ENCODE measurements around the gene MB21D2. TPM values are rescaled to one million over a fixed set of nuclear protein-coding genes. Genes with fewer than 3 reads are reported as not detected.

Gene MB21D2
- polyA plus RNA-seq, 2 donors = 0.61 to 1.6 TPM

GRCh38 chr3:192897005-192897404 lies 20.7 kb downstream of the MB21D2 start:
- Histone ChIP-seq H3K4me3 (ENCODE audit: low read depth in 1 of 2, low read length in 2 of 2) (no peak overlapping the region), H3K9me3 (ENCODE audit: control insufficient read depth in 2 of 2, insufficient read depth in 1 of 2, low read depth in 1 of 2, low read length in 1 of 2) (no peaks in the 10 kb centered on the region), H3K27ac (ENCODE audit: low read depth in 2 of 2, low read length in 1 of 2) (peak overlapping the region in 1 of 2 donors; percentile 28), H3K36me3 (ENCODE audit: control insufficient read depth in 2 of 2, insufficient read depth in 2 of 2, low read length in 1 of 2) (no peaks in the 10 kb centered on the region), H3K4me1 (ENCODE audit: control insufficient read depth in 2 of 2, insufficient read depth in 2 of 2, low read length in 1 of 2) (no peaks in the 10 kb centered on the region), H3K27me3 (ENCODE audit: control insufficient read depth in 1 of 2, insufficient read depth in 2 of 2, low read length in 2 of 2) (no peaks in the 10 kb centered on the region)
- 56 to 67% methylated on average over 5 of the region's 5 CpGs for WGBS, 2 donors

GRCh38 chr3:192896208-192896607 lies 21.4 kb downstream of the MB21D2 start:
- no peaks in the 10 kb centered on the region for H3K36me3 ChIP-seq (ENCODE audit: control insufficient read depth in 2 of 2, insufficient read depth in 2 of 2, low read length in 1 of 2)
- no peak overlapping the region for H3K4me3 ChIP-seq (ENCODE audit: low read depth in 1 of 2, low read length in 2 of 2)
- H3K27ac ChIP-seq (ENCODE audit: low read depth in 2 of 2, low read length in 1 of 2) = no peak overlapping the region
- H3K27me3 ChIP-seq (ENCODE audit: control insufficient read depth in 1 of 2, insufficient read depth in 2 of 2, low read length in 2 of 2) = no peaks in the 10 kb centered on the region
- H3K9me3 ChIP-seq (ENCODE audit: control insufficient read depth in 2 of 2, insufficient read depth in 1 of 2, low read depth in 1 of 2, low read length in 1 of 2) = no peaks in the 10 kb centered on the region
- H3K4me1 ChIP-seq (ENCODE audit: control insufficient read depth in 2 of 2, insufficient read depth in 2 of 2, low read length in 1 of 2) = no peaks in the 10 kb centered on the region
- WGBS, 2 donors = 67 to 74% methylated on average over 5 of the region's 5 CpGs

- no peaks in the 10 kb centered on the region for H3K36me3 ChIP-seq (ENCODE audit: control insufficient read depth in 2 of 2, insufficient read depth in 2 of 2, low read length in 1 of 2)
- H3K4me1 ChIP-seq (ENCODE audit: control insufficient read depth in 2 of 2, insufficient read depth in 2 of 2, low read length in 1 of 2) = no peaks in the 10 kb centered on the region
Measured at GRCh38 chr3:192894676-192895075, 23.0 kb downstream of the MB21D2 start.

GRCh38 chr3:192892981-192893700 lies 24.5 kb downstream of the MB21D2 start:
- Histone ChIP-seq H3K4me3 (ENCODE audit: low read depth in 1 of 2, low read length in 2 of 2) (no peak overlapping the region), H3K27ac (ENCODE audit: low read depth in 2 of 2, low read length in 1 of 2) (peak overlapping the region in 1 of 2 donors; percentile 48)
- WGBS, 2 donors = 44 to 45% methylated on average over 13 of the region's 13 CpGs

More at GRCh38 chr3:192894676-192895075, 23.0 kb downstream of the MB21D2 start:
- H3K27ac ChIP-seq (ENCODE audit: low read depth in 2 of 2, low read length in 1 of 2) = no peak overlapping the region
- H3K4me3 ChIP-seq (ENCODE audit: low read depth in 1 of 2, low read length in 2 of 2) = no peak overlapping the region
- 68 to 73% methylated on average over 5 of the region's 5 CpGs for WGBS, 2 donors
- no peaks in the 10 kb centered on the region for H3K27me3 ChIP-seq (ENCODE audit: control insufficient read depth in 1 of 2, insufficient read depth in 2 of 2, low read length in 2 of 2)
- H3K9me3 ChIP-seq (ENCODE audit: control insufficient read depth in 2 of 2, insufficient read depth in 1 of 2, low read depth in 1 of 2, low read length in 1 of 2) = no peaks in the 10 kb centered on the region

GRCh38 chr3:192890347-192891335 lies 27.0 kb downstream of the MB21D2 start:
- Histone ChIP-seq H3K27me3 (ENCODE audit: control insufficient read depth in 1 of 2, insufficient read depth in 2 of 2, low read length in 2 of 2) (no peaks in the 10 kb centered on the region), H3K4me3 (ENCODE audit: low read depth in 1 of 2, low read length in 2 of 2) (no peak overlapping the region), H3K4me1 (ENCODE audit: control insufficient read depth in 2 of 2, insufficient read depth in 2 of 2, low read length in 1 of 2) (no peaks in the 10 kb centered on the region), H3K9me3 (ENCODE audit: control insufficient read depth in 2 of 2, insufficient read depth in 1 of 2, low read depth in 1 of 2, low read length in 1 of 2) (no peaks in the 10 kb centered on the region), H3K36me3 (ENCODE audit: control insufficient read depth in 2 of 2, insufficient read depth in 2 of 2, low read length in 1 of 2) (no peaks in the 10 kb centered on the region), H3K27ac (ENCODE audit: low read depth in 2 of 2, low read length in 1 of 2) (no peak overlapping the region)
- WGBS, 2 donors = 89% methylated on average over 13 of the region's 13 CpGs

More at GRCh38 chr3:192892981-192893700, 24.5 kb downstream of the MB21D2 start:
- Histone ChIP-seq H3K4me1 (ENCODE audit: control insufficient read depth in 2 of 2, insufficient read depth in 2 of 2, low read length in 1 of 2) (no peaks in the 10 kb centered on the region), H3K27me3 (ENCODE audit: control insufficient read depth in 1 of 2, insufficient read depth in 2 of 2, low read length in 2 of 2) (no peaks in the 10 kb centered on the region), H3K36me3 (ENCODE audit: control insufficient read depth in 2 of 2, insufficient read depth in 2 of 2, low read length in 1 of 2) (no peaks in the 10 kb centered on the region), H3K9me3 (ENCODE audit: control insufficient read depth in 2 of 2, insufficient read depth in 1 of 2, low read depth in 1 of 2, low read length in 1 of 2) (no peaks in the 10 kb centered on the region)

GRCh38 chr3:192889679-192890078 lies 28.0 kb downstream of the MB21D2 start:
- Histone ChIP-seq H3K4me3 (ENCODE audit: low read depth in 1 of 2, low read length in 2 of 2) (no peak overlapping the region), H3K9me3 (ENCODE audit: control insufficient read depth in 2 of 2, insufficient read depth in 1 of 2, low read depth in 1 of 2, low read length in 1 of 2) (no peaks in the 10 kb centered on the region), H3K4me1 (ENCODE audit: control insufficient read depth in 2 of 2, insufficient read depth in 2 of 2, low read length in 1 of 2) (no peaks in the 10 kb centered on the region), H3K36me3 (ENCODE audit: control insufficient read depth in 2 of 2, insufficient read depth in 2 of 2, low read length in 1 of 2) (no peaks in the 10 kb centered on the region), H3K27ac (ENCODE audit: low read depth in 2 of 2, low read length in 1 of 2) (no peak overlapping the region), H3K27me3 (ENCODE audit: control insufficient read depth in 1 of 2, insufficient read depth in 2 of 2, low read length in 2 of 2) (no peaks in the 10 kb centered on the region)
- 50 to 69% methylated on average over 3 of the region's 3 CpGs for WGBS, 2 donors

GRCh38 chr3:192888190-192888589 lies 29.5 kb downstream of the MB21D2 start:
- H3K27me3 ChIP-seq (ENCODE audit: control insufficient read depth in 1 of 2, insufficient read depth in 2 of 2, low read length in 2 of 2) = no peaks in the 10 kb centered on the region
- H3K36me3 ChIP-seq (ENCODE audit: control insufficient read depth in 2 of 2, insufficient read depth in 2 of 2, low read length in 1 of 2) = no peaks in the 10 kb centered on the region
- no peaks in the 10 kb centered on the region for H3K4me1 ChIP-seq (ENCODE audit: control insufficient read depth in 2 of 2, insufficient read depth in 2 of 2, low read length in 1 of 2)
- no peak overlapping the region for H3K4me3 ChIP-seq (ENCODE audit: low read depth in 1 of 2, low read length in 2 of 2)
- no peak overlapping the region for H3K27ac ChIP-seq (ENCODE audit: low read depth in 2 of 2, low read length in 1 of 2)
- no peaks in the 10 kb centered on the region for H3K9me3 ChIP-seq (ENCODE audit: control insufficient read depth in 2 of 2, insufficient read depth in 1 of 2, low read depth in 1 of 2, low read length in 1 of 2)
- WGBS, 2 donors = 78 to 90% methylated on average over 5 of the region's 5 CpGs

GRCh38 chr3:192887701-192888100 lies 30.0 kb downstream of the MB21D2 start:
- Histone ChIP-seq H3K4me3 (ENCODE audit: low read depth in 1 of 2, low read length in 2 of 2) (no peak overlapping the region), H3K4me1 (ENCODE audit: control insufficient read depth in 2 of 2, insufficient read depth in 2 of 2, low read length in 1 of 2) (no peaks in the 10 kb centered on the region), H3K9me3 (ENCODE audit: control insufficient read depth in 2 of 2, insufficient read depth in 1 of 2, low read depth in 1 of 2, low read length in 1 of 2) (no peaks in the 10 kb centered on the region), H3K27me3 (ENCODE audit: control insufficient read depth in 1 of 2, insufficient read depth in 2 of 2, low read length in 2 of 2) (no peaks in the 10 kb centered on the region), H3K36me3 (ENCODE audit: control insufficient read depth in 2 of 2, insufficient read depth in 2 of 2, low read length in 1 of 2) (no peaks in the 10 kb centered on the region), H3K27ac (ENCODE audit: low read depth in 2 of 2, low read length in 1 of 2) (no peak overlapping the region)
- 85 to 93% methylated on average over 7 of the region's 7 CpGs for WGBS, 2 donors

GRCh38 chr3:192887047-192887446 lies 30.6 kb downstream of the MB21D2 start:
- Histone ChIP-seq H3K27ac (ENCODE audit: low read depth in 2 of 2, low read length in 1 of 2) (no peak overlapping the region), H3K36me3 (ENCODE audit: control insufficient read depth in 2 of 2, insufficient read depth in 2 of 2, low read length in 1 of 2) (no peaks in the 10 kb centered on the region)

More at GRCh38 chr3:192887047-192887446, 30.6 kb downstream of the MB21D2 start:
- H3K9me3 ChIP-seq (ENCODE audit: control insufficient read depth in 2 of 2, insufficient read depth in 1 of 2, low read depth in 1 of 2, low read length in 1 of 2) = no peaks in the 10 kb centered on the region
- no peaks in the 10 kb centered on the region for H3K27me3 ChIP-seq (ENCODE audit: control insufficient read depth in 1 of 2, insufficient read depth in 2 of 2, low read length in 2 of 2)
- H3K4me1 ChIP-seq (ENCODE audit: control insufficient read depth in 2 of 2, insufficient read depth in 2 of 2, low read length in 1 of 2) = no peaks in the 10 kb centered on the region
- no peak overlapping the region for H3K4me3 ChIP-seq (ENCODE audit: low read depth in 1 of 2, low read length in 2 of 2)
- 78 to 81% methylated on average over 9 of the region's 9 CpGs for WGBS, 2 donors
